Keratinocyte (primary cell): ENCODE data around the gene NLGN3.

Experiments used
- CTCF ChIP-seq, 3 experiments: IDR thresholded peaks in 1 of 3; conservative IDR thresholded peaks in 1 of 3; optimal IDR thresholded peaks in 1 of 3; 2 replicates in 2 of 3; 3 replicates in 1 of 3; pipeline versions ENCODE3 to v1.5.1; 2011; ENCODE audit warnings: low read length in 3 of 3, mild to moderate bottlenecking in 3 of 3, moderate library complexity in 2 of 3, control low read depth in 1 of 3, inconsistent platforms in 1 of 3; ENCODE audit not compliant: insufficient read depth in 2 of 3; ENCODE audit errors: extremely low read depth in 1 of 3
- EZH2 ChIP-seq: IDR thresholded peaks from one replicate; pipeline ENCODE4 v1.6.1; 2012; ENCODE audit warnings: inconsistent platforms, mild to moderate bottlenecking, low read length, moderate library complexity

GRCh38 chrX:71191248-71191647, 46.6 kb downstream of the NLGN3 start:
- TF ChIP-seq CTCF (optimal IDR thresholded peaks at IDR 0.05 in 1 of 3, IDR thresholded peaks at IDR 0.05 in 1 of 3, conservative IDR thresholded peaks at IDR 0.05 in 1 of 3; ENCODE audit: extremely low read depth in 1 of 3, insufficient read depth in 2 of 3, low read length in 3 of 3): no peak
- no peak for TF ChIP-seq EZH2
